NOMO-1 (cell line): Measurements from ENCODE around the gene KMT5C.

Source experiments
- DNase-seq, 2 experiments: peaks; one replicate each; lab custom pipeline; 2025; ENCODE audit not compliant: unreplicated experiment in 2 of 2; lab: John Stamatoyannopoulos, UW

KMT5C gene

DNA sequence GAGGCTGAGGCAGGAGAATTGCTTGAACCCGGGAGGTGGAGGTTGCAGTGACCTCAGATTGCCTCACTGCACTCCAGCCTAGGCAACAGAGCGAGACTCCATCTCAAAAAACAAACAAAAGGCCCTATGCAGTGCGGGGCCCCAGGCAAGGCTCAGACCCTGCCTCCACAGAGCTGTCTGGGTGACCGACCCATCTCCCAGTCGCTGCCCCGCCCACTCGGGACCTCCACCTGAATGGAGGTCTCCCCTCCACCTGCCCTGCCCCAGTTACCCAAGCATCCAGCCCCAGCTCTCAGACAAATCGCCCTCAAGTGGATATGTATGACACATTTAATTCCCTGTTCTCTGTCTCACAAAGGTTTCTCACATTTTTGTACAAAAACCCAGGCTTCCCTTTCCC, 25.6 kb downstream of the KMT5C start:
- no peak for DNase-seq

DNA sequence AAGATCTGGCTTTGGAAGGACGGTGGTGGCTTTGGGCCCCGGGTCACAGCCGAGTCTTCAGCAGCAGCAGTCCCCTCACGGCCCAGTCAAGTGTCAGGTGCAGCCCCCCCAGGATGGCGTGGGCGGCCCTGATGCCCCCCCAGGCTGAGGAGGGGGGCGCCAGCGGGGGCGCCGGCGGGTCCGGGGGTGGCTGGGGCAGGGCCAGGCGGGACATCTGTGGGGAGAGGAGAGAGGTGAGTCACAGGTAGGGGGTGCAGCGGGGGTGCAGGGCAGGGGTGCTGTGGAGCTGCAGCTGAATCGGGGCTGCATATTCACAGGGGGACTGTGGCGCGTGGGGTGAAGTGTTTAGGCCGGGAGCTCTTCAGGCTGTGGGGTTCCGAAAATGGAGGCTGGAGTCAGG, 26.3 kb downstream of the KMT5C start:
- DNase-seq = no peak

- no peak for DNase-seq
These were observed 27.1 kb downstream of the KMT5C start for GRCh38 chr19:55366790-55367189.

GRCh38 chr19:55368106-55368505, 28.4 kb downstream of the KMT5C start:
- no peak for DNase-seq

- DNase-seq = no peak
These were observed 29.3 kb downstream of the KMT5C start for GRCh38 chr19:55368701-55369563.

- no peak for DNase-seq
These were observed 30.1 kb downstream of the KMT5C start for GRCh38 chr19:55369653-55370304.

- DNase-seq = no peak
These were observed 30.8 kb downstream of the KMT5C start, which contains the start of gene IL11 for GRCh38 chr19:55370305-55370988. IL11 (minus strand) TSS chr19:55370463; CDS start chr19:55370310, 153 bp downstream.

DNA sequence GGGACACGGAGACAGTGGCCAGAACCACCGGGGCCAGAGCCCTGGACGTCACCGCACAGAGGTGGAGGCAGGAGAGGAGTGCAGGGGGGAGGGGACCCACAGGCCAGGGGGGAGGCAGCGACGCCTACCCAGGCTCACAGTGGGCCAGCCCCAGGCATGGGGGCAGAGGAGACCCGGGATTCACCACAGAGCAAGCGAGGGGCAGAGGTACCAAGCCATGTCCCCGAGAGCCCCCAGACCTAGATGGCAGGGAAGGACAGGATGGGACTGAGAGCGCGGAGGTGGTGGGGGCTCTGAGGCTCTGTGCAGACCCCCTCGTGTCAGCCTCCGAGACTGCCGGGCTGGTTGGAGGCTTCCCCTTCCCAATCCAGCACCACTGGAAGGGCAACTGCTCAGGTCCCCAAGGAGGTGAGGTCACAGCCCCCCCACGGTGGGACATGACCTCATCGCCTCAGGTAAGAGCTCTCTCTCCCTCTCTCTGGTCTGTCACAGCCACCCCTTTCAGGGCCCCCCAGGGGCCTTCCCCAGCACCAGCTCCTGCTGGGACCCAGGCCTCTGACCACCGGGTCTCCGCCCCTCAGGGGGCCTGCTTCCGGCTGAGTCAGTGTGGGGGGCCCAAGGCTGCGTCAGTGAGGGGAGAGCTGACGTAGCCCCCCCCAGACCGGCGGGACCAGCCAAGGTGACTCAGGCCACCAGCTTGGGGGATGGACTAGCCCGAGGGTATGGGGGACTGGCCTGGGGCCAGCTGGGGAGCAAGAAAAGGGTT, 32.8 kb downstream of the KMT5C start:
- DNase-seq = no peak

GRCh38 chr19:55373306-55373992, 33.8 kb downstream of the KMT5C start:
- no peak for DNase-seq

DNA sequence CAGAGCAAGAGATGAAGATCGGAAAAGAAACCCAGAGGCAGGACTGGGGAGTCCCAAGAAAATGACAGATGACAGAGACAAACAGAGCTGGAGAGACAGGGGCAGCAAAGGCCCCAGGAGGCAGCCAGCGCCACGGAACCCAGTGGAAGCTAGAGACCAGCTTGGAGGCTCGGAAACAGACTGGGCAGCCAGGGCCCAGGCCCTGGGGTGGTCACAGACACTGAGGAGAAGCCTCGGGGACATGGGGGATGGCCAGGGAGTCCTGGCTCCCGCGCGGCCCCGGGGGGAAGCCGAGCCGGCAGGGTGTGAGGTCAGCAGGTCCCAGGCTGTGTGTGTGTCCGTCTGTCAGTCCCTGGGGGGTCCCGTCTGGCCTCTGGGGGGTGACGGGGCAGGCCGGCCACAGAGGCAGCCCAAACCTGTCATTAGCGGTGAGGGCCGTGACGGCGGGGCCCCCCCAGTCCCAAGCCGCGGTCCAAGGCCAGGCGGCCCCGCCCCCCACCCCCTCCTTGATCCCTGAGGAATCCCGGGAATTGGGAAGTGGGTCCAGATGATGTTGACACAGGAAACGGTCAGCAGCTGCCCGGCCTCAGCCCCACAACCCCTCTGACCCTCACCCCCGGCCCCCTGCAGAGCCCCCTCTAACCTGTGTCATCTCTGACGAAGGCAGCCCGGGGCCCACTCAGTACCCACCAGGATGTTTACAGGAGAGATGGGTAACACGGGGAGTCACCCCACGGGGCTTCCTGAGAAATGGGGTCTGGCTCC, 34.5 kb downstream of the KMT5C start:
- DNase-seq = no peak

DNA sequence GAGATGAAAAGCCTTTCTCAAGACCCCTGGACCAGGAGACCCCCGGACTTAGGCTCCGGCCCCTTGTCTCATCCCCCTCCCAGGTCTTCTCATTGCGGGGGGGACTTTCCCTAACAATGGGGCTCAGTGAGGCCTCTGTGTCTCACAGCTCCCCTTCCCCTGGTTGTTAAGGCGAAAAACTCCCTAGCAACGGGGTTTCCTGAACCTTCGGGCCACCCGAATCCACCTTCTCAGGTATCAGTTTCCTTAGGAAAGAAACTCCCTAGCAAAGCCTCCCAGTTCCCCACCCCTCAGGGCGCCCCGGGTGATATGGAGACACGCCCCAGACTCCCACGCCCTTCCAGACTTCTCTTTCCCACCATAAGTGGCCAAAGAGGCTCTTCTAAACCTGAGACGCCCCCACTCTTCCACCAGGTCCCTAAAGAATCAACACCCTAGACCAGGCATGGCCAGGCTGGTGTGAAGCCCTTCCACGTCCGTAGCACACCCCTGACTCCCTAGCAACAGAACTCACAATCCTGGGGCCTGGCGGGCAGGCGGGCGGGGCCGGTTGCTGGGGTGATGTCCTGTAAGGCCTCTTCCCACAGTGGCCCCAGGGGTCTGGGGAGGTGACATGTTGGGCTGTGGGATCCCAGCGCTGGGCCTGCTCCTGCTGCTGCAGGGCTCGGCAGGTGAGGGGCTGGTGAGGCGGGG, 36.7 kb downstream of the KMT5C start, which contains the start of gene TMEM190:
TMEM190 (plus strand) TSS at position 586 of the 693 bp plus-strand sequence; CDS start at position 614, 28 bp downstream.
- DNase-seq = no peak

DNA sequence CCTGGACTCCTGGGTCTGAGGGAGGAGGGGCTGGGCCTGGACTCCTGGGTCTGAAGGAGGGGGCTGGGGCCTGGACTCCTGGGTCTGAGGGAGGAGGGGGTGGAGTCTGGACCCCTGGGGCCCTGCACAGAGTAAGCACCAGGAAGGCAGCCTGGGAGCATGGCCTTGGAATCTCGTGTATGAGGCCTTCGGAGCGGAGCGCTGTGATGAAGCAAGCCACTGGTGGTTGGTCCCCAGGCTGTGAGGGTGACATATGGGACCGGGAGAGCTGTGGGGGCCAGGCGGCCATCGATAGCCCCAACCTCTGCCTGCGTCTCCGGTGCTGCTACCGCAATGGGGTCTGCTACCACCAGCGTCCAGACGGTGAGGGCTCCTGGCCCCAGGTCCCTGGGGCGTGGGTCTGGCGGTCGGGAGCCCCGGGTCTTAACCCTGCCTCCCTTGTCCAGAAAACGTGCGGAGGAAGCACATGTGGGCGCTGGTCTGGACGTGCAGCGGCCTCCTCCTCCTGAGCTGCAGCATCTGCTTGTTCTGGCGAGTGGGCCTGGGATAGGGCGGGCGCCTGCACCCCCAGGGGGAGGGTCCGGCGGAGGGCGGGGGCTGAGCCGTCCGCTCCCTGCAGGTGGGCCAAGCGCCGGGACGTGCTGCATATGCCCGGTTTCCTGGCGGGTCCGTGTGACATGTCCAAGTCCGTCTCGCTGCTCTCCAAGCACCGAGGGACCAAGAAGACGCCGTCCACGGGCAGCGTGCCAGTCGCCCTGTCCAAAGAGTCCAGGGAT, 37.9 kb downstream of the KMT5C start:
- no peak for DNase-seq

DNA sequence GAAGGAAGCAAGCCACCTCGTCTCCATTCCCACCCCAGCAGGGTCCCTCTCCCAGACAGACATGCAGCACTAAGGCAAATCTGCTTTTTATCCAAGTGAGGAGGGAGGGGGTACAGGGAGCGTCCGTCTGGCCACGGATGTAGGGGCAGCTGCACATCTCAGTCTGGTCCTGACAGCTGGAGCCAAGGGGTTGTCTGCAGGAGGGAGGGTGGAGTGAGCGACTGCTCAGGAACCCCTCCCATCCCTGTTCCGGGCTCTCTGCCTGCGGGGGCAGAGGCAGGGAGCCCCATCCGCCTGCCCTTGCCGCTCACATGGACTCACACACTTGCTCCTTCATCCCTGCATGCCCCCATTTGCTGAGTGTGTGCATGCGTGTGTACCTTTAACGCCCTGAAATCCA, 39.5 kb downstream of the KMT5C start:
- no peak for DNase-seq

DNA sequence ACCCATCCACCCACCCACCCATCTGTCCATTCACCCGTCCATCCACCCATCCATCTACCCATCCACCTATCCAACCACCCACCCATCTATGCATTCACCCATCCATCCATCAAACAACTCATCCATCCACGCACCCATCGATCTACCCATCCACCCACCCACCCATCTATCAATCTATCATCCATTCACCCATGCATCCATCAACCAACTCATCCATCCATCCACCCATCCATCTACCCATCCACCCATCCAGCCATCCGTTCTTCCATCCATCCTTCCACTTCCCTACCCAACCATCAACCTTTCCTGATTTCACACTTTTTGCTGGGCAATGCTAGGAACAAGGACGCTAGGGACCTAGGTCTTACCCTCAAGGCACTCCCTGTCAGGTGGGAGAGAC, 42.3 kb downstream of the KMT5C start:
- DNase-seq = no peak

GRCh38 chr19:55382522-55383054, 42.9 kb downstream of the KMT5C start:
- no peak for DNase-seq

DNA sequence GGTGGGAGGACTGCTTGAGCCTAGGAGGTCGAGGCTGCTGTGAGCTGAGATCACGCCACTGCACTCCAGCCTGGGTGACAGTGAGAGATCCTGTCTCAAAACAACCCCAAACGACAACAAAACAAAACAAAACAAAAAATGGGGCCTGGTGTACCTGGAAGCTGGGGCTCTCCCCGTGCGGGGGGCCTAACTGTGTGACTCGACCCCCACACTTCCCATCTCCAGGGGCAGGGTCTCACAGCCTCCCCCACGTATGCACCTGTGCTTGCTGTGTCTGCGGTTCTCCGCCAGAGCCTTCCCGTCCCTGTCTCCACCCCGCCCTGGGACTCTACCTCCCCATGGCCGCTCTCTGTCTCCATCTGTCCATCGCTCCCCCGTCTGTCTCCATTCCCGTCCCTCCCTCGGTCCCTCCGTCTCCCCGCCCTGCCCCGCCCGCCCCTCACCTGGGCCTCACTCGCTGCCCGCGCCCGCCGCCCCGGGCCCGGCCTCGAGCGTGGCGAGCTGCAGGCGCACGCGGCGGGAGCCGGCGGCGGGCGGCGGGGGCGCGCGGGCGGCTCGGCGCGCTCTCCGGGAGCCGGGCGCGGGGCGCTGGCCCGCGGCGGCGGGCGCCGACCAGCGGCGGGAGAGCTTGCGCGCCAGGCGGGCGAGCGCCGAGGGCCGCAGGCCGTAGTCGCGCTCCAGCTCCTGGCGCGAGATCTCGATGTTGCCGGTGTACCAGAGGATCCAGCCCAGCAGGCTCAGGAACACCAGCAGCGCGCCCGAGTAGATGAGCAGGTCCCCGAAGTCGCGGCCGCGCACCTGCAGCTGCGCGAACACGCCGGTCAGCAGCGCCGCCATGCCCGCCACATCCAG, 43.8 kb downstream of the KMT5C start:
- peak; percentile 57 to 58 for DNase-seq
